B cell (primary cell): Measurements from ENCODE around the gene DGKE.

Experiments
- EZH2 ChIP-seq: IDR thresholded peaks from 2 replicates; pipeline ENCODE4 v1.6.1; 2012; ENCODE audit warnings: borderline replicate concordance, low read depth, mild to moderate bottlenecking, moderate library complexity, low read length; ENCODE audit not compliant: insufficient read depth, poor library complexity, severe bottlenecking
- TF ChIP-seq, protein P1 (sequence below): fragments of 200-600 bp; IDR thresholded peaks from one replicate; pipeline ENCODE4 v1.8.0; 2022; ENCODE audit warnings: antibody characterized with exemption, mild to moderate bottlenecking

GRCh38 chr17:56902348-56902747, 68.4 kb downstream of the DGKE start:
- TF ChIP-seq, protein P1, sequence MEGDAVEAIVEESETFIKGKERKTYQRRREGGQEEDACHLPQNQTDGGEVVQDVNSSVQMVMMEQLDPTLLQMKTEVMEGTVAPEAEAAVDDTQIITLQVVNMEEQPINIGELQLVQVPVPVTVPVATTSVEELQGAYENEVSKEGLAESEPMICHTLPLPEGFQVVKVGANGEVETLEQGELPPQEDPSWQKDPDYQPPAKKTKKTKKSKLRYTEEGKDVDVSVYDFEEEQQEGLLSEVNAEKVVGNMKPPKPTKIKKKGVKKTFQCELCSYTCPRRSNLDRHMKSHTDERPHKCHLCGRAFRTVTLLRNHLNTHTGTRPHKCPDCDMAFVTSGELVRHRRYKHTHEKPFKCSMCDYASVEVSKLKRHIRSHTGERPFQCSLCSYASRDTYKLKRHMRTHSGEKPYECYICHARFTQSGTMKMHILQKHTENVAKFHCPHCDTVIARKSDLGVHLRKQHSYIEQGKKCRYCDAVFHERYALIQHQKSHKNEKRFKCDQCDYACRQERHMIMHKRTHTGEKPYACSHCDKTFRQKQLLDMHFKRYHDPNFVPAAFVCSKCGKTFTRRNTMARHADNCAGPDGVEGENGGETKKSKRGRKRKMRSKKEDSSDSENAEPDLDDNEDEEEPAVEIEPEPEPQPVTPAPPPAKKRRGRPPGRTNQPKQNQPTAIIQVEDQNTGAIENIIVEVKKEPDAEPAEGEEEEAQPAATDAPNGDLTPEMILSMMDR = no peak
- no peak for TF ChIP-seq EZH2
